ENCODE measurements around the gene MOV10L1.
"Not testable (repeated sequence)": the region's sequence is repeated elsewhere in the genome, so short reads cannot be mapped to it uniquely, and the experiment has no call there.

The MOV10L1 gene

DNA sequence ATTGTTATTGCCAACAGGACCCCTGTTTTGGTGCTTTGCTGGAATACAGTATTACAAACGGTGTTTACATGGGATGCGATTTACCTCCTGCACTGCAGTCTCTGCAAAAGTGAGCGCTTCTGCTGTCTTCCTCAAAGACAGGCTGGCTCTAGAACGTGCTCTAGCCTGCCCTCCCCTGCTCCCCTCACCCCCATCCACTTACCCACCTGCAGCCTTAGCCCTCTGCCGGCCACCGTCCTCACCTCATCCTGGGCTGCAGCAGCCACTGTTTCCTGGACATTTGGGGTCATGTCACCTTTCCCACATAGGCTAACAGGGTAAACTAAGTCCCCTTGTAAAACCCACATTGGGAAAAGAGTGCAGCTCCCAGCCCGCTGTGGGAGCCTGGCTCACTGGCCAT lies 71.1 kb downstream of the MOV10L1 start:
- Histone ChIP-seq H3K4me1 (ENCODE audit: control insufficient read depth, insufficient read depth, low read length) (no peaks in the 10 kb centered on the region), H3K4me3 (ENCODE audit: insufficient read depth, low read depth, low read length) (no peak overlapping the region), H3K27ac (ENCODE audit: insufficient read depth, low read depth, low read length, poor library complexity, severe bottlenecking) (no peak overlapping the region), H3K9me3 (ENCODE audit: control insufficient read depth, low read length) (no peaks in the 10 kb centered on the region), H3K36me3 (ENCODE audit: control insufficient read depth, insufficient read depth, low read length) (no peaks in the 10 kb centered on the region), H3K27me3 (ENCODE audit: control insufficient read depth, insufficient read depth, low read length, poor library complexity, severe bottlenecking) (peaks cover 4% of the 10 kb centered on the region)
- WGBS, 2 experiments = 73 to 74% methylated on average over 7 of the region's 7 CpGs

DNA sequence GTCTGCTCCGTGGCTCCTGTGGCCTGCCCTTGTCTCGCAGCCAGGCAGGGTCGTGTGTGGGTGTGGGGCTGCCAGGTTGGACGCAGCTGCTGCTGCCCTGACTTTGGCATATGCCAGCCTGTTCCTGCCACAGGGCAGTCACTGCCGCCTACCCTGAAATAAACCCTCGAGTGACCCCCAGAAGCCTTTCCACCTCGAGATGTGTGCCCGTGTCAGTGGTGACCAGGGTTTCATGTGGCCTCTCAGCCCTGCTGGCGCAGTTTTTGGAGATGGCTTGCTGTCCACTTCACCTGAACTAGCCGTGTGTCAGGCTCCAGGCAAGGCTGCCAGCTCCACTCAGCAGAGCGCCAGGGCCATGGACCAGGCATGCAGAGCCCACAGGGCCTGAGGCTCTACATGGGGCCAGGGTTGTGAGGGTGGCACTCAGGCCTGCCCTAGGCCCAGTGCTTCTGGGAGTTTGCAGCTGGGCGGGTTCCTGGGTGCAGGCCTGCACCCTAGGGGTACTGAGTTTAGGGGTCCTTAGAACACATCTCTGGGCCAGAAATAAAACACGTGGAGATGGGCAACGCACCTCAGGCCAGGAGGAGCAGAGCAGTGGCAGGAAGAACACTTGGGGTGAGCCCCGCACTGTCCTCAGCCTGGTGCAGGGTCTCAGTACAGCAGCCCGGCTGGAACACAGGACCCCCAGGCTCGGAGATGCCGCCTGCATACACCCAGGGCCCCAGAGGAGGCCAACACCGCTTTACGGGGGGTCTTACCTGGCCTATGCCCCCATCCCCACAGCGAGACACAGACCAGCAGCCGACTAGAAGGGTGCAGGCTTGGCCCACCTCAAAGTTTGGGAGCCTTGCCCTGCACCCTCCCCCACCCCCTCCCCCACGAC lies 71.9 kb downstream of the MOV10L1 start:
- Histone ChIP-seq H3K27me3 (ENCODE audit: control insufficient read depth, insufficient read depth, low read length, poor library complexity, severe bottlenecking) (peaks cover 4% of the 10 kb centered on the region), H3K27ac (ENCODE audit: insufficient read depth, low read depth, low read length, poor library complexity, severe bottlenecking) (no peak overlapping the region), H3K36me3 (ENCODE audit: control insufficient read depth, insufficient read depth, low read length) (no peaks in the 10 kb centered on the region), H3K4me3 (ENCODE audit: insufficient read depth, low read depth, low read length) (no peak overlapping the region), H3K4me1 (ENCODE audit: control insufficient read depth, insufficient read depth, low read length) (no peaks in the 10 kb centered on the region), H3K9me3 (ENCODE audit: control insufficient read depth, low read length) (no peaks in the 10 kb centered on the region)
- 90 to 91% methylated on average over 23 of the region's 23 CpGs for WGBS, 2 experiments

- peaks cover 8% of the 10 kb centered on the region for H3K27me3 ChIP-seq (ENCODE audit: control insufficient read depth, insufficient read depth, low read length, poor library complexity, severe bottlenecking)
- H3K4me3 ChIP-seq (ENCODE audit: insufficient read depth, low read depth, low read length) = no peak overlapping the region
- H3K9me3 ChIP-seq (ENCODE audit: control insufficient read depth, low read length) = no peaks in the 10 kb centered on the region
- WGBS, 2 experiments = 86 to 87% methylated on average over 10 of the region's 10 CpGs
- H3K4me1 ChIP-seq (ENCODE audit: control insufficient read depth, insufficient read depth, low read length) = no peaks in the 10 kb centered on the region
- H3K27ac ChIP-seq (ENCODE audit: insufficient read depth, low read depth, low read length, poor library complexity, severe bottlenecking) = no peak overlapping the region
- no peaks in the 10 kb centered on the region for H3K36me3 ChIP-seq (ENCODE audit: control insufficient read depth, insufficient read depth, low read length)
Observed at GRCh38 chr22:50162391-50162956, 72.7 kb downstream of the MOV10L1 start.

DNA sequence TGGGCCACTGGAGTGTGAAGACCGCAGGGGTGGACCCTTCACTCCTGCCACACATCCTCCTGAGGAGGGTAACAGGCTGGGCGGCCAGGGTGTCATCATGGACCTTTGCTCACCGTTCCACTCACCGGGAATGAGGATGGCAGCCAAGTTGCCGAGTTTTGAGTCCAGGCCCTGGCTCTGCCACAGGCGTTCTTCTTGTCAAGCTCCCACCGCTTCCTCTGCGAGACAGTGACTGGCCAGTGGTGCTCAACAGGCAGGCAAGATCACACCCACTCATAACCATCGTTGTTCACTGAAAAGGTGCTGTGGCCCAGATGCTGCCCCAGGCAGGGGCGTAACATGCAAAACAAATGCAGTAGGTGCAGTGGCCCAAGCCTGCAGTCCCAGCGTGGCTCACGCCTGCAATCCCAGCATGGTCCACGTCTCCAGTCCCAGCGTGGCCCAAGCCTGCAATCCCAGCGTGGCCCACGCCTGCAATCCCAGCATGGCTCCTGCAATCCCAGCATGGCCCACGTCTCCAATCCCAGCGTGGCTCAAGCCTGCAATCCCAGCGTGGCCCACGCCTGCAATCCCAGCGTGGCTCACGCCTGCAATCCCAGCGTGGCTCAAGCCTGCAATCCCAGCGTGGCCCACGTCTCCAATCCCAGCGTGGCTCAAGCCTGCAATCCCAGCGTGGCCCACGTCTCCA lies 75.8 kb downstream of the MOV10L1 start:
- H3K27me3 ChIP-seq (ENCODE audit: control insufficient read depth, insufficient read depth, low read length, poor library complexity, severe bottlenecking) = peaks cover 32% of the 10 kb centered on the region
- no peak overlapping the region for H3K27ac ChIP-seq (ENCODE audit: insufficient read depth, low read depth, low read length, poor library complexity, severe bottlenecking)
- no peak overlapping the region for H3K4me3 ChIP-seq (ENCODE audit: insufficient read depth, low read depth, low read length)
- H3K36me3 ChIP-seq (ENCODE audit: control insufficient read depth, insufficient read depth, low read length) = no peaks in the 10 kb centered on the region
- H3K4me1 ChIP-seq (ENCODE audit: control insufficient read depth, insufficient read depth, low read length) = no peaks in the 10 kb centered on the region
- no peaks in the 10 kb centered on the region for H3K9me3 ChIP-seq (ENCODE audit: control insufficient read depth, low read length)
- WGBS, 2 experiments = 94 to 95% methylated on average over 28 of the region's 28 CpGs

GRCh38 chr22:50167689-50168489 lies 78.1 kb downstream of the MOV10L1 start:
- no peaks in the 10 kb centered on the region for H3K36me3 ChIP-seq (ENCODE audit: control insufficient read depth, insufficient read depth, low read length)
- no peaks in the 10 kb centered on the region for H3K4me1 ChIP-seq (ENCODE audit: control insufficient read depth, insufficient read depth, low read length)
- 66 to 70% methylated on average over 11 of the region's 11 CpGs for WGBS, 2 experiments
- no peaks in the 10 kb centered on the region for H3K9me3 ChIP-seq (ENCODE audit: control insufficient read depth, low read length)
- peaks cover 51% of the 10 kb centered on the region for H3K27me3 ChIP-seq (ENCODE audit: control insufficient read depth, insufficient read depth, low read length, poor library complexity, severe bottlenecking)
- H3K4me3 ChIP-seq (ENCODE audit: insufficient read depth, low read depth, low read length) = no peak overlapping the region
- H3K27ac ChIP-seq (ENCODE audit: insufficient read depth, low read depth, low read length, poor library complexity, severe bottlenecking) = no peak overlapping the region

DNA sequence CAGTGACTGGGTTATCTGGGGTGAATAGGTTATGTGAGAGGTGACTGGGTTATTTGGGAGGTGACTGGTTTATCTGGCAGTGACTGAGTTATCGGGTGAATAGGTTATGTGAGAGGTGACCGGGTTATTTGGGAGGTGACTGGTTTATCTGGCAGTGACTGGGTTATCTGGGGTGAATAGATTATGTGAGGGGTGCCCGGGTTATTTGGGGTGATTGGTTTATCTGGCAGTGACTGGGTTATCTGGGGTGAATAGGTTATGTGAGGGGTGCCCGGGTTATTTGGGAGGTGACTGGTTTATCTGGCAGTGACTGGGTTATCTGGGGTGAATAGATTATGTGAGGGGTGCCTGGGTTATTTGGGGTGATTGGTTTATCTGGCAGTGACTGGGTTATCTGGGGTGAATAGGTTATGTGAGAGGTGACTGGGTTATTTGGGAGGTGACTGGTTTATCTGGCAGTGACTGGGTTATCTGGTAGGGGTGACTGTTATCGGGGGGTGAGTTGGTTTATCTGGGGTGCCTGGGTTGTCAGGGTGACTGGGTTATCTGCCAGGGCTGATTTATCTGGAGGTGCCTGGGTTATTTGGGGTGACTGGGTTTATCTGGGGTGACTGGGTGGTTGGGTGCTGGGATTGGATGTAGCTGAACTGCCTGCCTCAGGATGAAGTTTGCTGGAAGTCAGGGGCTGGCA lies 78.8 kb downstream of the MOV10L1 start:
- peaks cover 51% of the 10 kb centered on the region for H3K27me3 ChIP-seq (ENCODE audit: control insufficient read depth, insufficient read depth, low read length, poor library complexity, severe bottlenecking)
- 90 to 92% methylated on average over 5 of the region's 5 CpGs for WGBS, 2 experiments

DNA sequence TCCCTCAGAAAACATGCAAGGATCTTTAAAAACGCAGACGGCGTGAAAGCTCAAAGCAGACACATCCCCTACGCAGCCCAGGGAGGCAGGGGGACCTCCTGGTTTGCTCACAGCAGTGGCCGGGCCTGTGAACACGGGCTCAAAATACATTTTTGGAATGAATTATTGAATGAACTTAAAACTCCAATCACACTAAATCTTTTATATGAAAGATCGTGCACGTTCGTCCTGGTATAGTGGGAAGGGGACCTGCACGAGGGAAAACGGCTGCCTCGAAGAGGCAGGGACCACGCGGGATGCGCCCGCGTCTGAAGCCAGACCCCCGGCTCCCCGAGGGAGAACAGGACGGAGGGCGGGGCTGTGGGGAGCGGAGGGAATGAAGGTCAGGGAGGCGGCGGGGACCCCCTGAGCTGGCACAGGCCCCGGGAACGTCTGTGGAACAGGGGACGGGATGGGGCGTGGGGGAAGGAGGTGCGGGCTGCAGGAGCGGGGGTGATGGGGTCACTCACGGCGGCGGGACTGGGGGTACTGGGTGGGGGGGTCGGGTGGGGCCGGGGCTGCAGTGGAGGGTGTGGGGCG lies 79.5 kb downstream of the MOV10L1 start:
- Histone ChIP-seq H3K36me3 (ENCODE audit: control insufficient read depth, insufficient read depth, low read length) (no peaks in the 10 kb centered on the region), H3K9me3 (ENCODE audit: control insufficient read depth, low read length) (no peaks in the 10 kb centered on the region), H3K27me3 (ENCODE audit: control insufficient read depth, insufficient read depth, low read length, poor library complexity, severe bottlenecking) (peaks cover 51% of the 10 kb centered on the region), H3K27ac (ENCODE audit: insufficient read depth, low read depth, low read length, poor library complexity, severe bottlenecking) (no peak overlapping the region), H3K4me1 (ENCODE audit: control insufficient read depth, insufficient read depth, low read length) (no peaks in the 10 kb centered on the region), H3K4me3 (ENCODE audit: insufficient read depth, low read depth, low read length) (peak overlapping the region; percentile 36)
- WGBS, 2 experiments = 14 to 17% methylated on average over 35 to 36 of the region's 36 CpGs

More for the DNA sequence above, 78.8 kb downstream of the MOV10L1 start:
- H3K4me1 ChIP-seq (ENCODE audit: control insufficient read depth, insufficient read depth, low read length); H3K36me3 ChIP-seq (ENCODE audit: control insufficient read depth, insufficient read depth, low read length); H3K4me3 ChIP-seq (ENCODE audit: insufficient read depth, low read depth, low read length); H3K27ac ChIP-seq (ENCODE audit: insufficient read depth, low read depth, low read length, poor library complexity, severe bottlenecking); H3K9me3 ChIP-seq (ENCODE audit: control insufficient read depth, low read length): not testable (repeated sequence)

DNA sequence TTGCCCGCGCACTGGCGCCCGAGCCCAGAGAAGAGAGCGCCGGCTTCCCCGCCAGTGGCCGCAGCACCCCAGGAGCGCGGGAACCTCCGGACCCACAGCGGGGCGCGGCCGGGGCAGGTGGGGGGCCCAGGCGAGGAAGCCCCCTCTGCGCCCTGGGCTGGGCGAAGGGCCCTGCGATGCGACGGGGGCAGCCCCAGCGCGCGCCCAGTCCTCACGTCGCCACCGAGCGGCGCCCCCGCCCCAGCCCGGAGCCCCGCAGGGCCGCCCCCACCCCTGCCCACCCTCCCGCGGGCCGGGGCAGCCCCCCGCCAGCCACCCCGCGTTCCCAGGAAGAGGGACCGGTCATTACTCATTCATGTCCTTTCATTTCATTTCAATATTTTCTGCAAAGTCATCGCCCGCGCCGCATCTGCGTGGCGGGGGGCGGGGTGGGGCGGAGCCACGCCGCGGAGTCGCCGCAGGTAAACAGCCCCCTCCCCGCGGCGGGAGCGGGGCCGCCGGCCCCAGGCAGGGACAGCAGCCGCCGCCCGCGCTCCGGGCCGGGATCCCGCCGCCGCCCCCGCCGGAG lies 80.1 kb downstream of the MOV10L1 start:
- Histone ChIP-seq H3K4me3 (ENCODE audit: insufficient read depth, low read depth, low read length) (peak overlapping the region; percentile 36), H3K27me3 (ENCODE audit: control insufficient read depth, insufficient read depth, low read length, poor library complexity, severe bottlenecking) (peaks cover 51% of the 10 kb centered on the region)

More for the DNA sequence above, 80.1 kb downstream of the MOV10L1 start:
- Histone ChIP-seq H3K27ac (ENCODE audit: insufficient read depth, low read depth, low read length, poor library complexity, severe bottlenecking) (no peak overlapping the region), H3K9me3 (ENCODE audit: control insufficient read depth, low read length) (no peaks in the 10 kb centered on the region), H3K36me3 (ENCODE audit: control insufficient read depth, insufficient read depth, low read length) (no peaks in the 10 kb centered on the region), H3K4me1 (ENCODE audit: control insufficient read depth, insufficient read depth, low read length) (no peaks in the 10 kb centered on the region)
- 1% methylated on average over 65 to 67 of the region's 70 CpGs for WGBS, 2 experiments

Data from ectodermal cell (in vitro differentiated cells).